Esophagus muscularis mucosa (tissue), 4 donors: ENCODE data around the gene CBFA2T2. TPM values are rescaled to one million over a fixed set of nuclear protein-coding genes. Genes with fewer than 3 reads are reported as not detected.
"Not testable (repeated sequence)": the region's sequence is repeated elsewhere in the genome, so short reads cannot be mapped to it uniquely, and the experiment has no call there.

Source experiments
- DNase-seq: peaks from one replicate; pipeline ENCODE4 v3.0.0-alpha.2; 2017; ENCODE audit errors: extremely low spot score
- H3K27ac ChIP-seq, 4 donors: fragments of 200-600 bp; sonication (generic); replicated peaks in 1 of 4; 1 replicate in 3 of 4; 2 replicates in 1 of 4; pipeline ENCODE4 v1.5.1; 2016 to 2019; ENCODE audit warnings: mild to moderate bottlenecking in 1 of 4
- H3K27me3 ChIP-seq, 4 donors: fragments of 200-600 bp; sonication (generic); one replicate each; pipeline versions ENCODE4 v1.5.1 to v1.6.0; 2016 to 2019
- H3K36me3 ChIP-seq, 4 donors: fragments of 200-600 bp; sonication (generic); one replicate each; pipeline ENCODE4 v1.5.1; 2016 to 2019
- H3K4me1 ChIP-seq, 4 donors: fragments of 200-600 bp; sonication (generic); one replicate each; pipeline ENCODE4 v1.5.1; 2016 to 2019
- H3K4me3 ChIP-seq, 4 donors: fragments of 200-600 bp; sonication (generic); 1 replicate in 2 of 4; 2 replicates in 2 of 4; pipeline ENCODE4 v1.5.1; 2016 to 2019; ENCODE audit warnings: mild to moderate bottlenecking in 4 of 4, moderate library complexity in 1 of 4
- H3K9me3 ChIP-seq, 4 donors: fragments of 200-600 bp; sonication (generic); 1 replicate in 3 of 4; 2 replicates in 1 of 4; pipeline ENCODE4 v1.5.1; 2016 to 2019
- EP300 ChIP-seq: sonication (generic); formaldehyde crosslinking; IDR thresholded peaks from one replicate; pipeline ENCODE4 v1.6.1; 2017; ENCODE audit warnings: antibody characterized with exemption
- POLR2A ChIP-seq: fragments of 450-650 bp; IDR thresholded peaks from one replicate; pipeline ENCODE4 v1.6.1; 2017; ENCODE audit warnings: antibody characterized with exemption, moderate library complexity, mild to moderate bottlenecking, low read depth
- POLR2AphosphoS5 ChIP-seq, 2 donors: sonication (generic); formaldehyde crosslinking; IDR thresholded peaks; one replicate each; pipeline ENCODE4 v1.6.1; 2017; ENCODE audit warnings: antibody characterized with exemption in 2 of 2
- WGBS: methylation state at CpG from one replicate; pipeline ENCODE4 v1.1.5; 2018; 5-methylcytosine and 5-hydroxymethylcytosine counted together
- intact Hi-C: fragments of 100-400 bp; cut with DNase I; formaldehyde crosslinking; loops from one replicate; pipeline ENCODE4 v1.15.1; 2023
- total RNA-seq, 4 donors: library from RNA; depleted of rRNA; stranded (reverse); fragments of >200 nt; gene quantifications; one replicate each; pipeline versions ENCODE4 v1.1.0 to v1.2.1, GENCODE V29; 2016
- TF ChIP-seq, protein P1 (sequence below), 3 experiments: fragments of 200-600 bp in 2 of 3; fragments of 450-650 bp in 1 of 3; sonication (generic) in 2 of 3; IDR thresholded peaks; one replicate each; pipeline ENCODE4 v1.5.1; 2017 to 2019; ENCODE audit warnings: antibody characterized with exemption in 3 of 3, mild to moderate bottlenecking in 2 of 3, moderate library complexity in 1 of 3

CBFA2T2 gene
- total RNA-seq, 4 donors from 2014 or later: 11.3 to 17.7 (median 14.6) TPM

DNA sequence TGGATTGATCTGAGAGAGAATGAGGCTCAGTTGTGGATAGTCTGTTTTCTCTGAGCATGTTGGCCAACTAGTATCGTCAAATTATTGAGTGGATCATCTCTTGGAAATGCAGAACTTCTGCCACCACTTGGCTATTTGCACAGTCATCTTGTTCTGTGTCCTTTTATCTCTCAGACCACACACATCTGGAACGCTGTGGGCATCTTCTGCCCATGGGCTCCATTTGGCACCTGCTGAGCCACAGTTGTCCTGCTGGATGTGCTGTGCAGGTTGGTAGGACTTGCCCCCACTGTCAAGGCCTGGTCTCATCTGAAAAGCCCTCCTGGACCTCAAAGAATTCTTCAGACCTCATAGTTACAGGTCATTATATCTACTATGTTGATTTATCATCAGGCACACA, 155.5 kb downstream of the CBFA2T2 start:
- intact Hi-C loops: no loop called here
- peaks cover 30 to 59% (median 40%) of the 10 kb centered on the region in 4 donors for H3K36me3 ChIP-seq
- no peak overlapping the region for H3K4me3 ChIP-seq
- no peak overlapping the region for H3K27ac ChIP-seq
- peaks cover 13 to 28% (median 25%) of the 10 kb centered on the region in 4 donors for H3K4me1 ChIP-seq
- H3K27me3 ChIP-seq: no peaks in the 10 kb centered on the region
- DNase-seq: no peak
- TF ChIP-seq, protein P1, sequence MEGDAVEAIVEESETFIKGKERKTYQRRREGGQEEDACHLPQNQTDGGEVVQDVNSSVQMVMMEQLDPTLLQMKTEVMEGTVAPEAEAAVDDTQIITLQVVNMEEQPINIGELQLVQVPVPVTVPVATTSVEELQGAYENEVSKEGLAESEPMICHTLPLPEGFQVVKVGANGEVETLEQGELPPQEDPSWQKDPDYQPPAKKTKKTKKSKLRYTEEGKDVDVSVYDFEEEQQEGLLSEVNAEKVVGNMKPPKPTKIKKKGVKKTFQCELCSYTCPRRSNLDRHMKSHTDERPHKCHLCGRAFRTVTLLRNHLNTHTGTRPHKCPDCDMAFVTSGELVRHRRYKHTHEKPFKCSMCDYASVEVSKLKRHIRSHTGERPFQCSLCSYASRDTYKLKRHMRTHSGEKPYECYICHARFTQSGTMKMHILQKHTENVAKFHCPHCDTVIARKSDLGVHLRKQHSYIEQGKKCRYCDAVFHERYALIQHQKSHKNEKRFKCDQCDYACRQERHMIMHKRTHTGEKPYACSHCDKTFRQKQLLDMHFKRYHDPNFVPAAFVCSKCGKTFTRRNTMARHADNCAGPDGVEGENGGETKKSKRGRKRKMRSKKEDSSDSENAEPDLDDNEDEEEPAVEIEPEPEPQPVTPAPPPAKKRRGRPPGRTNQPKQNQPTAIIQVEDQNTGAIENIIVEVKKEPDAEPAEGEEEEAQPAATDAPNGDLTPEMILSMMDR (IDR thresholded peaks at IDR 0.05): no peak
- no peak for TF ChIP-seq POLR2AphosphoS5 (IDR thresholded peaks at IDR 0.05)
- TF ChIP-seq EP300: no peak
- no peak for TF ChIP-seq POLR2A
- no peaks in the 10 kb centered on the region for H3K9me3 ChIP-seq
- WGBS: 88% methylated on average over 2 of the region's 2 CpGs

- H3K27ac ChIP-seq: no peak overlapping the region
- no peak overlapping the region for H3K4me3 ChIP-seq
- H3K9me3 ChIP-seq: no peaks in the 10 kb centered on the region
- H3K4me1 ChIP-seq: peaks cover 13 to 28% (median 25%) of the 10 kb centered on the region in 4 donors
- 96% methylated on average over 5 of the region's 5 CpGs for WGBS
- DNase-seq: no peak
- H3K36me3 ChIP-seq: peaks cover 22 to 51% (median 32%) of the 10 kb centered on the region in 4 donors
- intact Hi-C loops: no loop called here
- no peaks in the 10 kb centered on the region for H3K27me3 ChIP-seq
- TF ChIP-seq POLR2A (no peak), POLR2AphosphoS5 (IDR thresholded peaks at IDR 0.05) (no peak), EP300 (no peak)
- TF ChIP-seq, protein P1 (IDR thresholded peaks at IDR 0.05): no peak
Measured at GRCh38 chr20:33646191-33646590, 156.3 kb downstream of the CBFA2T2 start.

- DNase-seq, H3K27me3 ChIP-seq, H3K4me3 ChIP-seq, H3K9me3 ChIP-seq, intact Hi-C loops: not testable (repeated sequence)
- Histone ChIP-seq H3K4me1 (peaks cover 13 to 28% (median 25%) of the 10 kb centered on the region in 4 donors), H3K27ac (peak overlapping the region in 3 of 4 donors; percentile 3 to 49 (median 5)), H3K36me3 (peaks cover 18 to 42% (median 26%) of the 10 kb centered on the region in 4 donors)
- 84% methylated on average over 14 of the region's 14 CpGs for WGBS
Measured at GRCh38 chr20:33646959-33647602, 157.2 kb downstream of the CBFA2T2 start.

- no peak for DNase-seq
- H3K4me3 ChIP-seq: no peak overlapping the region
- no peaks in the 10 kb centered on the region for H3K9me3 ChIP-seq
- intact Hi-C loops: no loop called here
- H3K36me3 ChIP-seq: peaks cover 18 to 35% (median 23%) of the 10 kb centered on the region in 4 donors
- H3K4me1 ChIP-seq: peaks cover 13 to 30% (median 27%) of the 10 kb centered on the region in 4 donors
- TF ChIP-seq, protein P1 (IDR thresholded peaks at IDR 0.05): no peak
- TF ChIP-seq POLR2AphosphoS5 (IDR thresholded peaks at IDR 0.05): no peak
- no peak for TF ChIP-seq POLR2A
- TF ChIP-seq EP300: no peak
- H3K27me3 ChIP-seq: no peaks in the 10 kb centered on the region
- H3K27ac ChIP-seq: peak overlapping the region in 3 of 4 donors; percentile 3 to 49 (median 5)
- 72% methylated on average over 11 of the region's 11 CpGs for WGBS
Measured at GRCh38 chr20:33647603-33648395, 157.9 kb downstream of the CBFA2T2 start.

DNA sequence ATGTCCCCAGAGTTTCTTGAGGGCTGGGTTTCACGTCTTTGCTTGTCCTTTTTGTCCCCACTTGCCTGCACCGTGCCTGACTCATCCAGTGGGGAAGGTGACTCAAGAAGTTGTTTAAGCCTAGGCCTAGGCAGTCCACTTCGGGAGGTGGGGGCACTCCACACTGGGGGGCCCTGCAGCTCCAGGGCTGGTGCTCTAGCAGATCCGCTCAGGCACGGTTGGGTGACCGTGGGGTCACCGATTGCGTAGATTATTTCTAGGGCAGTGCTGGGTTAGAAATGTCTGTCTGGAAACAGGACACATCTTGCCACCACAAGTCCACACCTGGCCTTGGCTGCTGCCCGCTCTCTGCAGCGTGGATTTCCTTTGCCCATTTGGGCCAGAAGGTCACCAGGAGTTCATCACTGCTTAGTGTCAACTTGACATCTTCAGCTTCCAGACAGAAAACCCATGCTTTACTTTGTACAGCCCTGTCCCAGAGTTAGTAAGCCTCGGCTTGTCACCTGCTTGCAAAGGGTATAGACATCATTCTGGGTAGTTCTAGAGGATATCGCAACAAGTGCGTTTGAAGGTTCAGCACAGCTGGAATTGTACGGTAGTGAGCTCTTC, 158.6 kb downstream of the CBFA2T2 start:
- no peaks in the 10 kb centered on the region for H3K9me3 ChIP-seq
- no peak overlapping the region for H3K27ac ChIP-seq
- WGBS: 84% methylated on average over 6 of the region's 14 CpGs
- TF ChIP-seq, protein P1 (IDR thresholded peaks at IDR 0.05): no peak
- TF ChIP-seq POLR2AphosphoS5 (IDR thresholded peaks at IDR 0.05) (no peak), EP300 (no peak), POLR2A (no peak)
- peaks cover 20 to 37% (median 34%) of the 10 kb centered on the region in 4 donors for H3K4me1 ChIP-seq
- H3K36me3 ChIP-seq: peaks cover 18 to 28% (median 20%) of the 10 kb centered on the region in 4 donors
- no peak overlapping the region for H3K4me3 ChIP-seq
- DNase-seq: no peak
- intact Hi-C loops: no loop called here
- H3K27me3 ChIP-seq: no peaks in the 10 kb centered on the region
